Kidney (tissue), 14 donors: ENCODE results near the gene BDKRB2. TPM values are rescaled to one million over a fixed set of nuclear protein-coding genes. Genes with fewer than 3 reads are reported as not detected.

Experiments
- DNase-seq, 5 donors: peaks; one replicate each; pipeline ENCODE4 v3.0.0-alpha.2; 2013 to 2020
- FAIRE-seq: peaks from 2 replicates; lab custom pipeline; 2012; peaks lifted over from hg19 to GRCh38; lab: Jason Lieb, UNC
- H3K27ac ChIP-seq, 2 donors: one replicate each; pipeline ENCODE4 v1.7.0; 2013; ENCODE audit warnings: low read depth in 2 of 2, low read length in 2 of 2, inconsistent platforms in 1 of 2
- H3K27me3 ChIP-seq: one replicate; pipeline ENCODE4 v1.7.1; 2013; ENCODE audit warnings: low read length, inconsistent platforms; ENCODE audit not compliant: control insufficient read depth, insufficient read depth
- H3K36me3 ChIP-seq, 3 donors: one replicate each; pipeline versions ENCODE4 v1.7.0 to v1.7.1; 2013; ENCODE audit warnings: low read length in 3 of 3, control low read depth in 1 of 3, inconsistent platforms in 1 of 3; ENCODE audit not compliant: insufficient read depth in 3 of 3, control insufficient read depth in 2 of 3
- H3K4me1 ChIP-seq, 3 donors: one replicate each; pipeline versions ENCODE4 v1.7.0 to v1.7.1; 2013; ENCODE audit warnings: low read length in 3 of 3, inconsistent platforms in 1 of 3, low read depth in 1 of 3; ENCODE audit not compliant: control insufficient read depth in 2 of 3, insufficient read depth in 2 of 3
- H3K4me3 ChIP-seq, 3 donors: one replicate each; pipeline versions ENCODE4 v1.7.0 to v1.8.1; 2013; ENCODE audit warnings: low read length in 3 of 3, control low read depth in 1 of 3, inconsistent platforms in 1 of 3
- H3K9ac ChIP-seq, 3 donors: one replicate each; pipeline versions ENCODE4 v1.7.0 to v1.7.1; 2013; ENCODE audit warnings: low read length in 3 of 3, control low read depth in 1 of 3, inconsistent platforms in 1 of 3
- H3K9me3 ChIP-seq, 3 donors: one replicate each; pipeline versions ENCODE4 v1.7.0 to v1.7.1; 2013; ENCODE audit warnings: low read length in 3 of 3, control low read depth in 1 of 3, inconsistent platforms in 1 of 3; ENCODE audit not compliant: control insufficient read depth in 2 of 3, insufficient read depth in 1 of 3
- CTCF ChIP-seq: IDR thresholded peaks from 3 replicates; pipeline ENCODE4 v1.5.1; 2012; ENCODE audit warnings: mild to moderate bottlenecking, moderate library complexity, borderline replicate concordance; ENCODE audit not compliant: insufficient read depth; ENCODE audit errors: extremely low read depth
- intact Hi-C: fragments of 100-400 bp; cut with DNase I; formaldehyde crosslinking; loops from one replicate; pipeline ENCODE4 v1.11.1; 2022
- polyA plus RNA-seq: library from polyadenylated mRNA; stranded (reverse); fragments of 350-450 nt; fragmentation: Illumina TruSeq; extraction: RNeasy Lipid Tissue Mini Kit (QIAGEN cat#74804); gene quantifications from one replicate; pipeline ENCODE4 v1.2.3, GENCODE V29; 2014; ENCODE audit warnings: low read depth, low replicate concordance; ENCODE audit not compliant: insufficient read depth
- total RNA-seq: library from RNA; stranded (reverse); fragmentation: NEBNext Ultra II Directional; extraction: Animal tissue kit (Norgen Biotek cat#: 25700); gene quantifications from one replicate; pipeline ENCODE4 v1.2.1, GENCODE V29; 2021
- donor health status: control.
- donor health status: control.
- donor health status: control.
- donor health status: control.
- donor health status: control.
- donor health status: DM: yes; HTN: yes; CAD: no.
- donor health status: Normal renal cell carcinoma (clear cell type).

The BDKRB2 gene
- total and polyA plus RNA-seq, 2 donors from 2014 or later = 7.4 to 16.1 TPM

- Histone ChIP-seq H3K4me3 (no peak overlapping the region), H3K27me3 (no peaks in the 10 kb centered on the region), H3K9ac (no peak overlapping the region), H3K4me1 (peaks cover 0 to 2% (median 0%) of the 10 kb centered on the region in 3 donors), H3K27ac (no peak overlapping the region), H3K36me3 (no peaks in the 10 kb centered on the region), H3K9me3 (no peaks in the 10 kb centered on the region)
- FAIRE-seq = no peak
- intact Hi-C loops = no loop called here
- TF ChIP-seq CTCF = no peak
- DNase-seq = no peak
Observed at GRCh38 chr14:96270565-96271420, 66.2 kb downstream of the BDKRB2 start.

GRCh38 chr14:96271421-96271762 lies 66.8 kb downstream of the BDKRB2 start:
- Histone ChIP-seq H3K27me3 (no peaks in the 10 kb centered on the region), H3K36me3 (no peaks in the 10 kb centered on the region), H3K9ac (no peak overlapping the region), H3K27ac (no peak overlapping the region), H3K4me3 (no peak overlapping the region), H3K9me3 (no peaks in the 10 kb centered on the region), H3K4me1 (peaks cover 0 to 2% (median 0%) of the 10 kb centered on the region in 3 donors)
- intact Hi-C loops = no loop called here
- FAIRE-seq (no peak), DNase-seq (no peak)
- no peak for TF ChIP-seq CTCF

- DNase-seq = no peak
- no peak for TF ChIP-seq CTCF
- Histone ChIP-seq H3K4me1 (no peaks in the 10 kb centered on the region), H3K27ac (no peak overlapping the region), H3K9me3 (peaks cover 0 to 4% (median 3%) of the 10 kb centered on the region in 3 donors), H3K36me3 (no peaks in the 10 kb centered on the region), H3K9ac (no peak overlapping the region), H3K4me3 (no peak overlapping the region), H3K27me3 (no peaks in the 10 kb centered on the region)
- no peak for FAIRE-seq
- intact Hi-C loops = no loop called here
Observed at GRCh38 chr14:96272777-96273473, 68.3 kb downstream of the BDKRB2 start.
